Measurements from ENCODE around the gene OGFR.

OGFR gene

GRCh38 chr20:62804627-62805154 is at the start of gene OGFR:
Gene OGFR, plus strand, starts transcription at chr20:62804835. Its CDS starts 25 bp downstream, at chr20:62804860.
- peak; percentile 87 for DNase-seq (ENCODE audit: low spot score)

- no peak for DNase-seq (ENCODE audit: low spot score)
Measured at GRCh38 chr20:62754991-62755356, 49.7 kb upstream of the OGFR start.

GRCh38 chr20:62755817-62756724 is 48.6 kb upstream of the OGFR start:
- DNase-seq (ENCODE audit: low spot score), result peak; percentile 45

- no peak for DNase-seq (ENCODE audit: low spot score)
Measured at GRCh38 chr20:62758226-62758912, 46.3 kb upstream of the OGFR start.

- no peak for DNase-seq (ENCODE audit: low spot score)
Measured at GRCh38 chr20:62759981-62760431, 44.6 kb upstream of the OGFR start.

- no peak for DNase-seq (ENCODE audit: low spot score)
Measured at GRCh38 chr20:62760471-62760855, 44.2 kb upstream of the OGFR start.

- peak; percentile 41 for DNase-seq (ENCODE audit: low spot score)
Measured at GRCh38 chr20:62760856-62761758, 43.5 kb upstream of the OGFR start.

- no peak for DNase-seq (ENCODE audit: low spot score)
Measured at GRCh38 chr20:62761759-62762131, 42.9 kb upstream of the OGFR start.

GRCh38 chr20:62762376-62762775 is 42.3 kb upstream of the OGFR start:
- DNase-seq (ENCODE audit: low spot score), result no peak

- DNase-seq (ENCODE audit: low spot score), result no peak
Measured at GRCh38 chr20:62762801-62763368, 41.8 kb upstream of the OGFR start.

- no peak for DNase-seq (ENCODE audit: low spot score)
Measured at GRCh38 chr20:62763404-62763803, 41.2 kb upstream of the OGFR start.

GRCh38 chr20:62764156-62764935 is 40.3 kb upstream of the OGFR start:
- no peak for DNase-seq (ENCODE audit: low spot score)

- no peak for DNase-seq (ENCODE audit: low spot score)
Measured at GRCh38 chr20:62765021-62765420, 39.6 kb upstream of the OGFR start.

GRCh38 chr20:62765432-62766070 is 39.1 kb upstream of the OGFR start:
- DNase-seq (ENCODE audit: low spot score), result no peak

- DNase-seq (ENCODE audit: low spot score), result no peak
Measured at GRCh38 chr20:62766071-62766450, 38.6 kb upstream of the OGFR start.

GRCh38 chr20:62766716-62767115 is 37.9 kb upstream of the OGFR start:
- DNase-seq (ENCODE audit: low spot score), result no peak

- DNase-seq (ENCODE audit: low spot score), result no peak
Measured at GRCh38 chr20:62768234-62768546, 36.4 kb upstream of the OGFR start.

- DNase-seq (ENCODE audit: low spot score), result peak; percentile 47
Measured at GRCh38 chr20:62768551-62769287, 35.9 kb upstream of the OGFR start.

GRCh38 chr20:62769346-62770071 is 35.1 kb upstream of the OGFR start:
- no peak for DNase-seq (ENCODE audit: low spot score)

All from AG20443 (cell line).